ENCODE results near the gene SELP.
A peak's percentile ranks its signal among the peaks of the same experiment; 100 is the strongest.

SELP gene

DNA sequence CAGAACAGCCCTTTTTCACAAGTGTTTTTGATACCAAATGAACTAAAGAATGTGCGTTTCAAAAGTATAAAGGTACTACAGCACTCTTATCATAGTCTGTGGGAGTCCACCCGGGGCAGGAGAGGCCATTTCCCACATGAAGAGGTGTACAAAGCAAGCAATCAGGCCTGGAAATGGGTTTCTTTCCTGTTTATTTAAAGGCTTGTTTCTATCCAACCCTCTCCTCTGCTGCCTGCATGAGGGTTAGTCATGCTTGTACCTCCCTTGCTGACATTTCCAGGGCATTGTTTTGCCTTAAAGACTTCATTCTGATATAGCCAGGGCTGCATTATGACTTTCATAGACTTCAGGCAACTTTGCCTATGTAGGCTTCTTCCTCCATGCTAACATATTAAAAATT, 11.6 kb downstream of the SELP start:
- DNase-seq, result no peak

DNA sequence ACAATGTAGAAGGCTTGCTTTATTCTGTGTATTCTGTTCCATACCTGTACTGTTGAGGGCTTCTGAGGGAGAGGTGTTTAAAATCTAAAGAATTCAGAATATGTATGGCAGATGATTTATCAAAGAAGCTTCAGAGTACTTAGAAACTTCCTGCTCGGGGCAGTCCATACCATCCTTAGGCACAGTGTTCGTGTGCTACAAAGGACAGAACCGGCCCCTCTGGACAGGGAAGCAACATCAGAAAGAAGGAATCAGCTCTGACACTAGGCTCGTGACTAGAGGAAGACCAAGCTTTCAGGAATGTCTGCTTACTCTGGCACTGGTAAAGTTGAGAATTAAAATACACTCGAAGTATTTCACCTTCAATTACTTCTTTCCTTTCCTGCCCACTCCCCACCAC, 14.1 kb downstream of the SELP start:
- DNase-seq, result no peak

DNA sequence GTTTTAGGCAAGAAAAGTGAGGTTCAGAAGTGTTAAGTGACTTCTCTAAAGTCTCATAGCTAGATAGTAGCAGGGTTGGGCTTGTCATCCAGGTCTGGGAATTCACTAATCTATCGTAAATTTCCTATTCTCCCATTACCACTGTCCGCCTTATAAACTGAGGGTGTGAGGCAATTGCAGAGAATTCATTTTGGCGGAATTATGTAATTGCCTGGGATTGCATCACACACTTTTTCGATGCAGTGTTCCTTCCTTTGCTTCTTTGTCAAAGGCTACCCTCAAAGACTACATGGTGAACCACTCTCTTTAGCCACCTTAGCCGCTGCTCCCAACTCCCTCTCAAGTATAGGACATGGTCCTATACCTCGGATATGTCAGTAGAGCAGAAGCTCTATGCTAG, 19.1 kb downstream of the SELP start:
- DNase-seq, result no peak

DNA sequence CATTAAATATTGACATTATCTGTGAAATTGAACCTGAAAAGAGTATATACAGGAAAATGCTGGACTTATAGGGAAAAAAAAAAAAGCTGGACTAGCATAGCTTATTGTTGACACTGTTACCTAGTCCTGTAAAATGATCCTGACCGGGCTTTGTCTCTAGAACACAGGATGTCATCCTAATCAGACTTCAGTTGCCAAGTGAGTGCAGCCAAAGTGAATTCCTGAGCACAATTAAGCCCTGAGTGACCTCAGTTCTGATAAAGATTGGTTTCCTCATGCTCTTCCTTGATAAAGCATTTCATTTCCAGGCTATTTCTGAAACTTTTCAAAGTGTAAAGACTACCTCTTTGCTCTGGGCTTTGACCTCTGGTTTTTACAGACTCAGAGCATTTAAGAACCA, 19.8 kb downstream of the SELP start:
- no peak for DNase-seq

DNA sequence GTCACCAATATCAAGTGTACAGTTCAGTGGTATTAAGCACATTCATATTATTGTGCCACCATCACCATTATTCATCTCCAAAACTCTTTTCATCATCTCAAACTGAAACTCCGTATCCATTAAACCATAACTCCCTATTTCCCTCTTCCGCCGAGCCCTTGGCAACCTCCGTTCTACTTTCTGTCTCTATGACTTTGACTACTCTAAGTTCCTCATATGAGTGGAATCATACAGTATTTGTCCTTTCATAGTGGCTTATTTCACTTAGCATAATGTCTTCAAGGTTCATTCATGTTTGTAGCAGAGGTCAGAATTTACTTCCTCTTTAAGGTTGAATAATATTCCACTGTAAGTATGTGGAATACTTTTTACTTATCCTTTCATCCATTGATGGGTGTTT, 21.7 kb downstream of the SELP start:
- no peak for DNase-seq

DNA sequence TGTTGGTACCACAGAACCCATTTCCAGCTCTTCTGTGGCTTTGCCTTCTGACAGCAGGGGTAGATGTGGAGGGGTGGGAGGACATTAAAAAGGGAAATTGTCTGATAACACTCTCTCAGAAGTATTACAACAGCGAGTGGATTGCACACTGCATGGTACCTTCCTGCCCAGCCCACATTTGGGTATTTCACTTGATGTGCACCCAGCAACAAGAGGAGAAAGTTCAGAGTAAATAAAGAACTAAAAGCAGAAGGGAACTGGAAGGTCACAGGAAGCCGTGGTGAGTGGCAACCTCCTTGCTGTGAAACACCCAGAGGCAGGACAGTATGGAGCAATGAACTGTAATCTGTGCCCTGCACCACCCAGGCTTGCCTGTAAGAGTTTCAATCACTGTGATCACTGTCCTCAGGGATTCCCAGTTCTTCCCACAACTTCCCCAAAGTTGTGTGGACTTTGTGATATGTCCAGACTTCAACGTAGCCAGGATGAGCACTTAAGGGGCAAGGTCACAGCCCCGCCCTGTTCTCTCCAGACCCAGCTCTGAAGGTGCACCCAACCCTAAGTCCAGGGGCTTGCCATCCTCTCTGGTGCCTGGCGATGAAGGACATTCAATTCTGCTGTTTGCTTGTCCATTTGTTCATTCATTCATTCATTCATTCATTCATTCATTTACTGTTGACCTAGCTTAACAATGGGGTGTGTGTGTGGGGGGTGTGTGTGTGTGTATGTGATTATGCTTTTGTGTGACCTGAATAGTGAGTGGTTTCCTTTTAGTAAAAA, 25.0 kb downstream of the SELP start:
- DNase-seq, result no peak

DNA sequence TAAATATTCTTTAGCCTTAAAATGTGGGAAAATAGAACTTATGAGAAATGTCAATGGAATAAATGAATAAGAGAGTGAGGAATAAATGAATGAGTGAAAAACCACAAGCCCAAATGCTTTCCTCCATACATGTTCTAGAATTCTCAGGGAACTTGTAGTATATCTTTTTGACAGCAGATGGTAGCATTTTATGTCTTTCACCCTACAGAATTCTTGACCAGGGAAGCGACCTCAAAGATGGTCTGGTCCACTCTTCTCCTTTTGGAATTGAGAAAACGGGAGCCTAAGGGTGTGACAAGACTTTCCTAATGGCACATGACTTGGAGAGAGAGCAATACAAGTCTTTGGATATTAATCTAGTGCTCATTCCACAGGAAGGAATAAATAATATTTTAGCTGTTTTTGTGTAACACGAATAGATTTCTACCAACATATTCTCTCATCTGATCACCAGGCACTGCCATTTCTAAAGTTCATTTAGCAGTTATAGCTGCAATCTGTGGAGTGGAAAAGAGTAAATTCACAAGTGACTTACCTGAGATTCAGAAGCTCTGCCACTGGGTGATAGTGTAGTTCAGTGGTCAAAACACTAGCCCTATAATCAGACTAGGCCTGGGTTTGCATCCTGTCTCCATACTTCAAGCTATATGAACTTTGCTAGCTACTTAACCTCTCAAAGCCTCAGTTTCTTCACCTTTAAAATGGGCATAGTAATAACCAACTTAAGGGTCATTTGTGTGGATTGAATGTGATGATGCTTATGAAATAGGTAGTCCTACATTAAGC, 28.6 kb downstream of the SELP start:
- DNase-seq, result no peak

DNA sequence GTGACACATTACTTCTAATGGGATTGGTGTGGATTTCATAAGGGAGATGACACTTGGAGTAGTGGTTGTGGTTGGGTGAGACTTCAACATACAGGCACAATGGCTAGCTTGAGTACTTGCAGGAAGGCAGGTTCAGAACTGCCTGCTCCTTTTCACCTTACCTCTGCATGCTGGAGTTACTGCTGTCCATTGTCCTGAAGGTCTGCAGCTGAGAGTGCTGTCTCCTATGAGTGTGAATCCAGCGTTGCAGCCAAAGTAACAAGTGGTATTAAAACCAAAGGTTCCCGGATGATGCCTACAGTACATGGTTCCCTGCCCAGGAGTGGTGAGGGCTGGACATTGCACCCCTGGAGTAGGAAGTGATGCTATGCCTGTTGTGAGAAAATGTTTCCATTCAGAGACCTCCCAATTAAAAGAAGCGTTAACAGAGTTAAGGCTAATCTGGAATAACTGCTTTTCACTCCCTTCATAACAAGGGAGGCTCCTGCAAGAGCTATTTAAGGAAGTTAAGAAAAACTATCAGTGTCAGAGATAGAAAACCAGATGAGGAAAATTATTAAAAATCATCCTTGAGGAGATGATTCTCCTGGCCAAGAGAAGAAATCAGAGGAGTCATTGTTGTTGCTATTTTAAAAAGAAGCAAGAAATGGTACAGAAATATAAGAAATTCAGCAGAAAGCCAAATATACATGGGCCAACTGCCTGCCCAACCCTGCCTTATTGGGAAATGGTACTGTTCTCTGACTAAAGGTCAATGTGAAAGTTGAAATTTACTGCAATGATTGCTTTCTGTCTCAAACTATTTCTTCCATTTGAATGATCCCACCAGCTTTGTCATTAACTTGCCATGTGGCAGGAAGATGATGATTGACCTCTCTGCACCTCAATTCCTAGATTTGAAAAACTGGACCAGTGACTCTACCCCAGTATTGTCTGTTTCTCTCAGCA, 33.9 kb downstream of the SELP start:
- no peak for DNase-seq

DNA sequence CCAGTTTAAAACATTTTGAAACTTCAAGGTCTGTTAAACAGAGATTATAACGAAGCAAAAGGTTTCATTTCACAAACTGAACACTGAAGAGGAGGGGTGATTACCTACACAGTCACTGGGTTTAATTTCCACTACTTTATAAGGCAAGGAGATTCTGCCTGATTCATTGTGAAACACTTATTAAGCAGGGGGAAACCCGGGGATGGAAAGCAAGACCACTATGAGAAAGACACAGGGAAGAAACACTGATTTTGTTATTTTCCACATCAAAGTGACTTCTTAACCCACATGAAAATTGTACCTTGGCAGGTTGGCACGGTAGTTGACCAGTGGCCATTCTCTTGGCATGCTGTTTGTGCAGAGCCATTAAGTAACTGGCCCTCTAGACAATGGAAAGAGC, 35.5 kb downstream of the SELP start:
- DNase-seq, result no peak

DNA sequence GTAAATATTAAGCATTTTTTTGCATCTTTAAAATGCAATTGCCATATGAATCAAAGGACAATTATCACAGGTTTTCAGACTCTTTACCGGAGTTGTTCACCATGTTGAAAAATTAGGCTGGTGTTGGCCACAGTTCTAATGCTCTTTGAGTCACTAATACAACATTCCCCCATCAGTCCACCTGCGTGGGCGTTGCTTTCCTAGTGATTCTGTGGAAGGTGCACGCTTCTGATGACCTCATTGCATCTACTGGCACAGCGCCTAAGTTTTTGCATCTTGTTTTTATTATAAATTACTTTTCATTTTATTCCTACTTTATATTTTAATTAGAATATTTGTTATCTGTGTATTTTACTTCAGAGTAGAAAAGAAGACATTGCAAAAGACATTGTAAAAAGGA, 39.0 kb downstream of the SELP start:
- no peak for DNase-seq

DNA sequence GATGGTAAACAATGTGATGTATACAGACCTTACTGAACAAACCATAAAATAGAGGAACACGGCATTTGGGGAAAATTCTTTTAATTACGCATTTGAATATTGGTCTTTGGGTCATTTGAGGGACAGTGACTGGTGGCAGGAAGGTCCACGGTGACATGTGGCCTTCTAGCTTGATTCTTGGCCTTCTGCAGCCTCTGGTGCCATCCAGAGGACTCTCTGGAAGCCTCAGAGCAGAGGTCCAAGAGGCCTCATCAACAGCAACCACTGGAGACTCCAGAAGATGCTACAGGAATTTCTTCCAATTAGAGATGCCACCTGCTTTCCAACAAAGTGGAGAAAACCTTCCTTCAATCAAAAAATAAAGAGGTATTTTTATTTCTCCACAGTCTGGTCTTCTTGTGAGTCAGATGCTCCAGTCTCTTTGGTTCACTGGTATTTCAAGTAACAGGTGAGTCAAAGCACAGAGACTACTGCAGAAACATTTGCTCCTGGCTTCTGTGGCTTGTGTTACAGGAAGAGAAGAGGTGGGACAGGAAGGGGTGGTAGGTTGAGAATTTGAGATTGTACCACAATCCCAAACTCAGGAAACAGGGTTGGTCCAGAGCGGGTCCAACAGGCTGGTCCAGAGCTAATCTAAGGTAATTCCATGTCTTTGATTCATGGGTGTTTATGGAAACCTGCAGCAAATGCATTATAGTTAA, 41.0 kb downstream of the SELP start:
- DNase-seq, result no peak

DNA sequence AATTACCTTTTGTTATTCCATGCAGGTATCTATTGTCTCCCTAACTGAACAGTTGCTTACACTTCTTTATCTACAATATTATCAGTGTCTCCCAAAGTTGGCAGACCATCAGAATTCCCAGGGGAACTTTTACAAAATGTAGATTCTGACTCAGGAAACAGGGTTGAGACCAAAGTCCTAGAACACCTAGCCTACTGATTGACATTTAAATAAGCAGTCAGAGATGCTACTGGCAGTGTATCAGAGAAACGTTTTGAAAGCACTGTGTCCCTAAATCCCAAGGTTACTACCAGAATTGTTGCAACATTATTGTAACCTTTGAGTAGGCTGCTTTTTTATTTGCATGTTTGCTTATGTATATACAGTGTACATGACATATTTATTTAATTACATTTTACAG, 41.8 kb downstream of the SELP start:
- no peak for DNase-seq

DNA sequence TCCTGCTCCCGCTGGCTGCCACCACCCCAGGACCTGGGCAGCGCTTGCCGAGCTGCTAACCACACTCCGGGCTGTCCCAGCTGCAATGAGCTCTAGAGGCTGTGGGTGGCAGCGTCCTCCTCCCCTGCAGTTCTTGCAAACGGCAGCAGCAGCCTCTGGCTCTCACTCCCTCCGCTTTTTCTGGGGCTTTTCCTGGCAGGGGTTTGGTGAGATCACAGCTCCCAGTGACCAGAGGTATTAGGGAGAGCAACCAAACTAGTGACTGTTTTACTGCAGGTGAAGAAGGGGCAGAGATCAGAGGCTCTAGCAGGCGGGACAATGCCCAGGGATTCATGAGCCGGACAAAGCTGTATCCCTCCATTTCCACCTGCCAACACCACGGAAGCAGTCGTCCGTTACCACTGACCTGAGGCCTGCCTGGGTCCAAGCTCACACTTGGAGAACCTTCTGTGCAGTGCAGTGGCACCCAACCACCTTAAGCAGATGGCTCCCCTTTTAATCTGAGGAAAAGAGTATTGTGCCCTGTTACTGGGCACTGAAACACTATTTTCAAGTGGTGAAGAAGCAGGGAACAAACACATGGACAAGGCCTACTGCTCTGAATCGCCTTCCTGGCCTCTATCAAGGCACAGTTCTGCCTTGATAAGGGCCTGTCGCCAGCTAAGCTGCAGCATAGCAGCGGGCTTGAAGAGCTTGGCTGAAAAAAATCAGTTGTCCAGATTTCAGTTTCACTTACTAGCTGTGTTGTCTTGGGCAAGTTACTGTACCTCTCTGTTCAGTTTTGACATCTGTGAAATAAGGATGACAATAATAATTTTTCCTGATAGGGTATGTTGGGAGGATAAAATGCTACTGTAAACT, 43.3 kb downstream of the SELP start, which contains the start of gene F5:
TSS of gene F5 (minus strand) at position 87 of the 861 bp plus-strand sequence. CDS start 95 bp downstream, outside the sequence.
- peak; percentile 63 for DNase-seq

DNA sequence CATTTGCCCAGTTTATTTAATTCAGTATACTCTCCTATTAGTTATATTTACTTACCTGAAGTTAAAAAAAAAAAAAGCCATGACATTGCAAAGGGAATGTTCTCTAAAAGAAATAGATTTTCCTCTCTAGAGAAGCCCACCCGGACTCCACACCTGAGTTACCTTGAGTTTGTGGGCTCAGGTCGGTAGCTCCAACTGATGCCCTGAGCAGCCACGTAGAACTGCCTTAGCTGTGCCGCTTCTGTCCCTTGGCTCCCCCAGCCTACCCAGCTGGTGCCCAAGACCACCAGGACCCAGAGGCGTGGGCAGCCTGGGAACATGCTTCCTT, 43.9 kb downstream of the SELP start:
- DNase-seq, result no peak

DNA sequence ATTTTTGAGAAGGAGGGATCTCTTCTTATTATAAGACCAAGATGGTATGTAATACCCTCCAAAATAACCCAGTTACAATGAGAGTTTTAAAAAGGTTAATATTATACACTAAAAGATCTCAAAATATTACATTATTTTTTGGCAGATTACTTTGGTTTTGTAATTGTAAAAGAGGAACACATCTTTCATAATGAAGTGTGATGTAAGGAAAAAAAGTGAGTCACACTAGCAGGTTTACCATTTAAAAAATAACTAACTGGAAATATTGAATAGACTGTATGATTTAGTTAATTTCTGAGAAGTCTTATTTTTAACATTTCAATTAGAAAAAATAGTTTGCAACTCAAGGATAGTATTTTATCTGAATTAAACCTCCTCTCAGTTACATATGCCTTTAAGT, 44.7 kb downstream of the SELP start:
- DNase-seq, result no peak

DNA sequence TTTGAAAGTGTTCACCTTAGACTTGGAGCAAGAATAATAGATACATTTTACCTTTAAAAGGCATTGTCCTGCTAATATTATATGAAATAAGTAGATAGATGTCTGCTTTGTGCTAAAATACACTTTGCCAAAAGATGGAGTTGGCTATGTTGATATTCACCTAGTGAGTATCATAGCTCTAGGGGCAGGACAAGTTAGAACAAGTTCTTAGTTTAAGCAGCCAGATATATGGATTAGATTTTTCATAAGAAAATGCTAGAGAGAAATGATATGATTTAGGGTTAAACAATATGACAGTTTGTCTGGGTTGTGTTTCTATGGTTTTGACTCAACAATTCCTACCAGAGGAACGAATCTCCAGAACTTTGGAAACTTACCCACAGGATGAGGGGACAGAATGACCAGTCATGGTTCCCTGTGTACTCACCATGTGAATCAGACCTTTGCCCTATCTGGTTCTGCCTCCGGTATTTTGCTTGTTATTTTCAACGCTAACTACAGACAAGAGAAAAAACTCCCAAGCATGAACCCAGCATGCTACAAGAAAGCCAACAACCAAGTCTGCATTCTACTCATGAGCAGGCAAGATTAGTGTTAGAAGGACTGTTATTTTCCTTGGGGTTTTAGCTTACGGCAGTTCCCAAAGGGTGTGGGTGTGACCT, 45.3 kb downstream of the SELP start:
- no peak for DNase-seq

DNA sequence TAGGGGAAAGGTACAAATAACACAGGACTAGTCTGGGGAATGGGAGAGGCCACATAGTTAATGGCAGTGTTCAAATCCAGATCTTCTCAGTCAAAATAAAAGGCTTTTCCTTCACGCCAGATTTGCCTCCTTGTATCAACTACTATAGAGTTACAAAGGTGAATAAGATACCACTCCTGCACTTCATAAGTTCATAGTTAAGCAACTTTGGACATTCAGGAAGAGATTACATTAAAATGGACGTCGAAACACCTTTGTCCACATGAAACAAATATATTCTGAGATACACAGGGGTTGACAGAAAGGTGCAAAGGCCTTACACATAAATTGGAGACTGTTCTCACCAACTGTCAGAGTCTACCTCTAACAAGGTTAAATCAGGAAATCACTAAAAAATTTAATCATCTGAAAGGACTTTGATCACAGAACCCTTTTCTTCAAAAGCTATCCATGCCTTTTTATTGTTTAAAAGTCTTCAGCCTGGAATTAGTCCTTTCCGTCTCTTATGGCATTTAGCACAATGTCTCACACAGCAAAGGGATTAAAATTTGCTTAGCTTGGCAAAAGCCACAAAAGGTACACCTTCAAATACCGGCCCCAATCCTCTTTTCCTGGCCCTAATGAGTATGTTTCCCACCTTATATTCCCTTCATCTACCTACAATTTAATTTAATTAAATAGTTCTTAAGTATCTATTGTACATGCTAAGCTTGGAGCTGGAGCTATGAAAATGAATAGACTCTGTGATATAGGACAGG, 51.8 kb downstream of the SELP start:
- DNase-seq, result no peak

DNA sequence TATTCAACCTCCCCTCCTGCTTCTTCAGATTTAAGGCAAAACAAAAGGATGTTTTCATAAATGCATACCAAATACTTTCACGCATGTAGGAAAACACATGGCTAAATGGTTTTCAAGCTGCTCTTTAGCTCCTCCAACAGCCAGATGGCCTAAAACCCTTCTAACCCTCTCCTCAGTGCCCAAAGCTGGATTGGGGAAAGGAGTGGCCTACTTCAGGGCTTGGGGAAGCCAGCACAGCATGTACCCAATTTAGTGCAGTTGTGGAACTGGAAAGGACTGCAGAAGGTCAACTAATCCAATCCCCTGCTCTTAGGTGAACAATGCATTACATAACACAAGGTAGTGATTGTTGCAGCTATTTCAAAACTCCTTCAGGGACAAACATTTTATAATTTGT, 53.0 kb downstream of the SELP start:
- DNase-seq, result no peak

DNA sequence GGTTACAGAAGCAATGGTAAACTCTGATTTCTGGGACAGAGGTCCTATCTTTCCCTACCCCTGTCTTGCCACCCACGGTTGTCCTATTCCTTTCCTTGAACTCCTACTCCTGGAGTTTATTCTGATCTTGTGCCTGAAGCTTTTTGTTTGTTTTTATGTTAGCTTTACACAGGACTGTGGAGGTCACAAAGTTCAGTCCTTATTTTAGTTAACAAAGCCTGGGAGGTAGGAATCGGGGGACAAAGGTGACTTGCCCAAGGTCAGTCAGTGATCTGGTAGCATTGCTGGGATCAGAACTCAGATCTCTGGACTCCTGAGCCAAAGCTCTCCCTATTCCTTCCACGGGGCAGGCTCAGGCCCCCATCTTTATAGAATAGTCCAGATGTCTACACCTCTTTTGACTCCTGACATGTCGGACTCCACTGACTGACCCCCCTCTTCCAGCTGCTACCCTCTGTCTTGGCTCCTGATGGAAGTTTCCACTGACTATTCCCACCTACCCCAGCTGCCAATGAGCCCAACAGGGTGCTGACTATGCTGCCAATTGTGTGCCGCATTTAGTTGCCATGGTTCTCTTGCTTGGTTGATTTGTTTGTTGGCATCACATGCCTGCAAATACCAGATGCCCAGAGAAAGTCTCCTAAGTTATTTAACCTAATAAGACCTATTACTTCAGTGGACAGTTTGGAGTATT, 53.5 kb downstream of the SELP start:
- no peak for DNase-seq

DNA sequence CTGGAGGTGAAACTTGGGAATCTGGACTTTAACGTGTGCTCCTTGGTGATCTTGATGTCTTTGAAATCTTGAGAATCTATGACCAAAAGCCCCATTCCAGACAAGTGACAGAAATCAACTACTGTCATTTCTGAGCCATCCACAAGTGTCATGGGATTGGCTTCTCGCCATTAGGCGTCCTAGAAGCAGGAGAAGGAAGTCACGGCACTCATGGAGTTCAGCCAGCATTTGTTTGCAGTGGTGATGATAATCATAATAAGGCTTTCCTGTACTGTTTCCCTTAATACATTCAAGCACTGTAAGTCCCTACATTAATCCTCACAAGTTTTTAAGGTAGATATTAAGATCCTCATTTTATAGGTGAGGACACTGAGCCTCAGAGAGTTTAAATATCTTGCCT, 55.6 kb downstream of the SELP start:
- no peak for DNase-seq

Measured in NCI-H345 (cell line).